Activated naive CD4-positive, alpha-beta T cell treated with anti-CD3 and anti-CD28 coated beads, Interleukin-2, amount 50 U/mL, for 24 hours (primary cell): ENCODE data around the gene TULP4.

Experiments
- H3K27ac Mint-ChIP-seq: one replicate; pipeline ENCODE4 v1.8.0; 2021; ENCODE audit warnings: mild to moderate bottlenecking, mixed read lengths
- H3K27me3 Mint-ChIP-seq: one replicate; pipeline ENCODE4 v1.8.0; 2021; ENCODE audit warnings: mixed read lengths
- H3K36me3 Mint-ChIP-seq: one replicate; pipeline ENCODE4 v1.8.0; 2021; ENCODE audit warnings: mixed read lengths
- H3K4me1 Mint-ChIP-seq: one replicate; pipeline ENCODE4 v1.8.0; 2021; ENCODE audit warnings: mixed read lengths
- H3K4me3 Mint-ChIP-seq: one replicate; pipeline ENCODE4 v1.8.0; 2021; ENCODE audit warnings: mild to moderate bottlenecking, mixed read lengths
- H3K9me3 Mint-ChIP-seq: one replicate; pipeline ENCODE4 v1.8.0; 2021; ENCODE audit warnings: mixed read lengths

TULP4 gene

GRCh38 chr6:158356586-158357546 lies 44.6 kb downstream of the TULP4 start:
- Mint-ChIP-seq H3K4me3 (no peak overlapping the region), H3K9me3 (no peaks in the 10 kb centered on the region), H3K27me3 (no peaks in the 10 kb centered on the region), H3K4me1 (peaks cover 59% of the 10 kb centered on the region), H3K27ac (no peak overlapping the region), H3K36me3 (no peaks in the 10 kb centered on the region)

GRCh38 chr6:158357570-158358216 lies 45.4 kb downstream of the TULP4 start:
- H3K9me3 Mint-ChIP-seq = no peaks in the 10 kb centered on the region
- no peaks in the 10 kb centered on the region for H3K36me3 Mint-ChIP-seq
- H3K27ac Mint-ChIP-seq = peak overlapping the region; percentile 1
- peaks cover 59% of the 10 kb centered on the region for H3K4me1 Mint-ChIP-seq
- H3K27me3 Mint-ChIP-seq = no peaks in the 10 kb centered on the region
- H3K4me3 Mint-ChIP-seq = no peak overlapping the region

- Mint-ChIP-seq H3K4me3 (no peak overlapping the region), H3K27me3 (no peaks in the 10 kb centered on the region), H3K4me1 (peaks cover 56% of the 10 kb centered on the region), H3K9me3 (no peaks in the 10 kb centered on the region), H3K36me3 (no peaks in the 10 kb centered on the region), H3K27ac (peak overlapping the region; percentile 30)
These were observed 46.3 kb downstream of the TULP4 start for GRCh38 chr6:158358450-158359077.

GRCh38 chr6:158361068-158361467 lies 48.8 kb downstream of the TULP4 start:
- peaks cover 42% of the 10 kb centered on the region for H3K4me1 Mint-ChIP-seq
- no peak overlapping the region for H3K27ac Mint-ChIP-seq
- H3K4me3 Mint-ChIP-seq = no peak overlapping the region
- no peaks in the 10 kb centered on the region for H3K27me3 Mint-ChIP-seq
- peaks cover 6% of the 10 kb centered on the region for H3K36me3 Mint-ChIP-seq
- no peaks in the 10 kb centered on the region for H3K9me3 Mint-ChIP-seq

- no peaks in the 10 kb centered on the region for H3K9me3 Mint-ChIP-seq
- no peaks in the 10 kb centered on the region for H3K27me3 Mint-ChIP-seq
- H3K36me3 Mint-ChIP-seq = peaks cover 6% of the 10 kb centered on the region
- no peak overlapping the region for H3K27ac Mint-ChIP-seq
- no peak overlapping the region for H3K4me3 Mint-ChIP-seq
- peaks cover 40% of the 10 kb centered on the region for H3K4me1 Mint-ChIP-seq
These were observed 49.9 kb downstream of the TULP4 start for GRCh38 chr6:158361961-158362669.

GRCh38 chr6:158366363-158366762 lies 54.1 kb downstream of the TULP4 start:
- H3K27me3 Mint-ChIP-seq = no peaks in the 10 kb centered on the region
- H3K4me1 Mint-ChIP-seq = peaks cover 9% of the 10 kb centered on the region
- no peak overlapping the region for H3K27ac Mint-ChIP-seq
- peaks cover 6% of the 10 kb centered on the region for H3K36me3 Mint-ChIP-seq
- no peaks in the 10 kb centered on the region for H3K9me3 Mint-ChIP-seq
- no peak overlapping the region for H3K4me3 Mint-ChIP-seq

- H3K27ac Mint-ChIP-seq = no peak overlapping the region
- H3K9me3 Mint-ChIP-seq = no peaks in the 10 kb centered on the region
- no peaks in the 10 kb centered on the region for H3K27me3 Mint-ChIP-seq
- peaks cover 9% of the 10 kb centered on the region for H3K36me3 Mint-ChIP-seq
- peaks cover 13% of the 10 kb centered on the region for H3K4me1 Mint-ChIP-seq
- H3K4me3 Mint-ChIP-seq = no peak overlapping the region
These were observed 55.6 kb downstream of the TULP4 start for GRCh38 chr6:158367816-158368215.

- H3K9me3 Mint-ChIP-seq = no peaks in the 10 kb centered on the region
- peaks cover 9% of the 10 kb centered on the region for H3K36me3 Mint-ChIP-seq
- no peak overlapping the region for H3K4me3 Mint-ChIP-seq
- H3K4me1 Mint-ChIP-seq = peaks cover 13% of the 10 kb centered on the region
- H3K27me3 Mint-ChIP-seq = no peaks in the 10 kb centered on the region
- H3K27ac Mint-ChIP-seq = no peak overlapping the region
These were observed 57.0 kb downstream of the TULP4 start for GRCh38 chr6:158369241-158369640.

GRCh38 chr6:158370805-158371204 lies 58.5 kb downstream of the TULP4 start:
- no peak overlapping the region for H3K4me3 Mint-ChIP-seq

GRCh38 chr6:158371261-158371660 lies 59.0 kb downstream of the TULP4 start:
- H3K9me3 Mint-ChIP-seq = no peaks in the 10 kb centered on the region
- peaks cover 7% of the 10 kb centered on the region for H3K36me3 Mint-ChIP-seq
- no peaks in the 10 kb centered on the region for H3K27me3 Mint-ChIP-seq
- no peak overlapping the region for H3K4me3 Mint-ChIP-seq
- no peak overlapping the region for H3K27ac Mint-ChIP-seq
- H3K4me1 Mint-ChIP-seq = peaks cover 21% of the 10 kb centered on the region

More at GRCh38 chr6:158370805-158371204, 58.5 kb downstream of the TULP4 start:
- Mint-ChIP-seq H3K27me3 (no peaks in the 10 kb centered on the region), H3K4me1 (peaks cover 20% of the 10 kb centered on the region), H3K9me3 (no peaks in the 10 kb centered on the region), H3K36me3 (peaks cover 7% of the 10 kb centered on the region), H3K27ac (no peak overlapping the region)

GRCh38 chr6:158372574-158372973 lies 60.3 kb downstream of the TULP4 start:
- Mint-ChIP-seq H3K4me1 (peaks cover 23% of the 10 kb centered on the region), H3K9me3 (no peaks in the 10 kb centered on the region), H3K27ac (no peak overlapping the region), H3K27me3 (no peaks in the 10 kb centered on the region), H3K4me3 (no peak overlapping the region), H3K36me3 (peaks cover 8% of the 10 kb centered on the region)

GRCh38 chr6:158373214-158373613 lies 60.9 kb downstream of the TULP4 start:
- H3K4me3 Mint-ChIP-seq = no peak overlapping the region
- H3K4me1 Mint-ChIP-seq = peaks cover 26% of the 10 kb centered on the region
- H3K36me3 Mint-ChIP-seq = peaks cover 8% of the 10 kb centered on the region
- no peaks in the 10 kb centered on the region for H3K9me3 Mint-ChIP-seq
- no peaks in the 10 kb centered on the region for H3K27me3 Mint-ChIP-seq
- H3K27ac Mint-ChIP-seq = no peak overlapping the region

- Mint-ChIP-seq H3K4me1 (peaks cover 29% of the 10 kb centered on the region), H3K36me3 (peaks cover 8% of the 10 kb centered on the region), H3K27me3 (no peaks in the 10 kb centered on the region), H3K4me3 (no peak overlapping the region), H3K27ac (no peak overlapping the region), H3K9me3 (no peaks in the 10 kb centered on the region)
These were observed 61.8 kb downstream of the TULP4 start for GRCh38 chr6:158374020-158374419.

GRCh38 chr6:158376631-158377081 lies 64.4 kb downstream of the TULP4 start:
- H3K4me3 Mint-ChIP-seq = no peak overlapping the region
- peaks cover 8% of the 10 kb centered on the region for H3K36me3 Mint-ChIP-seq
- H3K27ac Mint-ChIP-seq = no peak overlapping the region
- no peaks in the 10 kb centered on the region for H3K27me3 Mint-ChIP-seq
- no peaks in the 10 kb centered on the region for H3K9me3 Mint-ChIP-seq
- H3K4me1 Mint-ChIP-seq = peaks cover 47% of the 10 kb centered on the region

GRCh38 chr6:158377860-158378259 lies 65.6 kb downstream of the TULP4 start:
- peaks cover 5% of the 10 kb centered on the region for H3K36me3 Mint-ChIP-seq
- no peak overlapping the region for H3K4me3 Mint-ChIP-seq
- H3K4me1 Mint-ChIP-seq = peaks cover 53% of the 10 kb centered on the region
- no peak overlapping the region for H3K27ac Mint-ChIP-seq
- no peaks in the 10 kb centered on the region for H3K9me3 Mint-ChIP-seq
- H3K27me3 Mint-ChIP-seq = no peaks in the 10 kb centered on the region
